SH-SY5Y (cell line): ENCODE data around the gene GLS2.

Source experiments
- GATA2 ChIP-seq: IDR thresholded peaks from 2 replicates; pipeline ENCODE4 v1.6.1; 2011; ENCODE audit warnings: mild to moderate bottlenecking, low read depth, low read length
- GATA3 ChIP-seq: IDR thresholded peaks from 2 replicates; pipeline ENCODE4 v1.6.1; 2011; ENCODE audit warnings: low read depth, mild to moderate bottlenecking, low read length, moderate library complexity

DNA sequence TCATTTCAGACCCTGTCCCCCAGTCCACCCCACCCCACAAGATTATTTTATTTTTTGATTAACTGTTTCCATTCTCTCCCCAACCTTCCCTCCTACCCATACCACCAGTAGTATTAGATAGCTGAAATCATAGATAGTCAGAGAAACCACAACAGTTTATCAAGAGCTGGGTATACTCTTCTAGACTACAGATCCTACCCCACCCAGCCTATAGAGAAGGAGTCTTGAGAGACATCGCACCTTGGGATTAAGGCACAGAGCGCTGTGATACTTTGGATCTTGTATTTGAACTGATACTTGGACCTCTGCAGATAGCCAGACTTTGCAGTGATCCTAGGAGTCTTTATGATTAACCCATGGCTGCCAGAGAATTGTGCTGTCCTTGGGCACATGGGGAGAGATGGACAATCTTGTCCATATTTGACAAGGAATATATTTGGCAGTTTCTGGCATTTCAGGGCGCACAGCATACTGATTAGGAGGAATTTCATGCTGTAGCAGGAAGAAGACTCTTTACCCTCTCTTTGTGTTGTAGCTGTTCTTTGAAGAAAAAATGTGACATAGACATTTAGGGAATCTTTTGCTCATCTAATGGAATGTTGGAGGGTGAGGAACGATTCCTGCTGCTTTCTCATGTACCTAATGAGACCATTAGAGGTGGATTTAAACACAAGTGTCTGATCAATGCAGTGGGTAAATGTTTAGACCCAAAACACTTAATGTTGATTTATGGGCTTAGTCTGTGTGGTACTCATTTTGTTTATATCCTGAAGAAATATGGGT is 34.6 kb upstream of the GLS2 start:
- TF ChIP-seq GATA2 (no peak), GATA3 (no peak)
